Measurements from ENCODE around the gene PHRF1. TPM values are rescaled to one million over a fixed set of nuclear protein-coding genes. Genes with fewer than 3 reads are reported as not detected.

Gene PHRF1
- total RNA-seq, 2 experiments from 2014 or later = 46.8 to 48.6 TPM

DNA sequence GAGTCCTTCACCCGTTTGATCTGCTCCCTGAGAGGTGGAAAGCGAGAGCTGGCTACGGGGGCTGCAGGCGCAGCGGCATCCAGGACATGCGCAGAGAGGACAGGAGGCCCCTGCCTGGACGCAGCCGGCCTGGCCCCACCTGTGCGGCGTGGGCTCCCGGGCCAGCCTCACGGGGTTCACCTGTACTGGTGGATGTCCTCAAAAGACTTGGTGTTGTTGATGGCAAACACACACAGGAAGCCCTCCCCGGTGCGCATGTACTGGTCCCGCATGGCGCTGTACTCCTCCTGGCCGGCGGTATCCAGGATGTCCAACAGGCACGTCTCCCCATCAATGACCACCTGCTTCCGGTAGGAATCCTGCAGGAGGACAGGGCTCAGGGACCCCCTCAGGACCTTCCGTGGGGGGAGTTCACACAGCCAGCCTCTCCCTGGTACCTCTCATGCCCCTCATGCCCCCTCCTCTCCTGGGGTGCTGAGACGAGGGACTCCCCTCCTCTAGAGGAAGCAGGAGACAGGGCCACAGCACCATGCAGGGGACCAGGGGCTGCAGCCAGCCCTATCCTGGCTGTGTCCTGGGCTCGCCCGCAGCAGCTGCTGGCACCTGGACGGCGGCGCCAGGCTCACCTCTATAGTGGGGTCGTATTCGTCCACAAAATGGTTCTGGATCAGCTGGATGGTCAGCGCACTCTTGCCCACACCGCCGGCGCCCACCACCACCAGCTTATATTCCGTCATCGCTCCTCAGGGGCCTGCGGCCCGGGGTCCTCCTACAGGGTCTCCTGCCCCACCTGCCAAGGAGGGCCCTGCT is 42.5 kb upstream of the PHRF1 start:
- Mint-ChIP-seq H3K27ac (no peak overlapping the region), H3K9me3 (no peaks in the 10 kb centered on the region)
- POLR2A ChIA-PET = no interaction called here

DNA sequence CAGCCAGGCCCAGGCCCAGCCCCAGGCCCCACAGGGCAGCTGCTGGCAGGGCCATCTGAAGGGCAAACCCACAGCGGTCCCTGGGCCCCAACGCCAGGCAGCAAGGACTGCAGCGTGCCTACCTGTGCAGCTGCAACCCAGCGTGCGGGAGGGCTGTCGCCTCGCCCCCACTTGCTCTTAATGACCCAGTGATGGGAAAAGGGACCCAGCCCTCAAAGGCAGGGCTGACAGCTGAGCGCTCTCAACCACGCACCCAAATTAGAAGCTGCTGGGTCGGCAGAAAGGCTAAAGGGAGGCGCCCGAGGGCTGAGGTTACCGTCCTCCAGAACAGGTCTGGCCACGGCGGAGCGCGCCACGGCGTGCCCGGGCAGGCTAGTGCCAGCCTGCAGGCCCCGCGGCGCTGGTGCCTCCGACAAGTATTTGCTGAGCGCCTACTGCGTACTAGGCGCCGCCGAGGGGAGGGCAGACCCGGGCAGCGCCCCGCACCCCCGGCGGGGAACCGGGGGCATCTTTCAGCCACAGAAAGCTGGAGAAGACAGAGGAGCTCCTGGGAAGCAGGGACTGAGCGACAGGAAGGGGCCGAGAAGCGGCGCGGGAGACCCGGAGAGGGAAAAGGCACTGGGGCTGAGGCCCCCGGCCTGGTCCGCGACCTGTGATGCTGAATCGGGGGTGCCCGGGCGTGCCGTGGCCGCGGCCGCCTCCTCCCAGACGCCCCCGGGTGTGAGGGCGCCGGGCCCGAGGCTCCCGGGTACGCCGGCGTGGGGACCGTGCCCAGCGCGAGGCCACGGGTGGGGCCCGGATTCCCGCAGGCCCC is 41.7 kb upstream of the PHRF1 start:
- POLR2A ChIA-PET = no interaction called here
- Mint-ChIP-seq H3K36me3 (ENCODE audit: low read depth) (peaks cover 10% of the 10 kb centered on the region), H3K9me3 (no peaks in the 10 kb centered on the region), H3K4me3 (peak overlapping the region; percentile 77), H3K27ac (peak overlapping the region; percentile 71), H3K4me1 (peaks cover 21% of the 10 kb centered on the region), H3K27me3 (no peaks in the 10 kb centered on the region)
- CTCF ChIA-PET = interaction anchor here (0.6 to 5.2 kb wide), 4 partner anchors 16 to 212 kb away, joined by 3 to 36 read pairs (median 4); no protein-coding TSS in a partner anchor
- DNase-seq = no peak

More for the DNA sequence above, 42.5 kb upstream of the PHRF1 start:
- Mint-ChIP-seq H3K27me3 (no peaks in the 10 kb centered on the region), H3K36me3 (ENCODE audit: low read depth) (peaks cover 10% of the 10 kb centered on the region), H3K4me3 (peak overlapping the region; percentile 77), H3K4me1 (peaks cover 20% of the 10 kb centered on the region)
- no peak for DNase-seq
- CTCF ChIA-PET = interaction anchor here (0.6 to 5.2 kb wide), 3 partner anchors 15 to 211 kb away, joined by 3 to 36 read pairs (median 3); no protein-coding TSS in a partner anchor

DNA sequence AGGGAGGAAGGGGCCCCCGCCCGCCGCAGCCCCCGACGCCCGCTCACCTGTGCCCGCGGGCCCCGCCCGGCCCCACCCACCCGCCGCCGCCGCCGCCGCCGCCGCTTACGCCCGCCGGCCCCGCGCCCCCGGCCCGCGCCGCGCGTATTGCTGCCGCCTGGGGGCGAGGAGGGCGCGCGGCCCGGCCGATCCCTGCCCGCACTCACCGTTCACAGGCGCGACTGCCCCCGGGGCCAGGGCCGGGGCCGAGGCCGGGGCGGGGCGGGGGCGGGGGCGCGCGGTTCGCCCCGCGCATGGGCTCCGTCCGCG is 41.1 kb upstream of the PHRF1 start:
- Mint-ChIP-seq H3K9me3 (no peaks in the 10 kb centered on the region), H3K4me3 (no peak overlapping the region), H3K4me1 (peaks cover 21% of the 10 kb centered on the region), H3K27ac (no peak overlapping the region), H3K36me3 (ENCODE audit: low read depth) (peaks cover 9% of the 10 kb centered on the region), H3K27me3 (no peaks in the 10 kb centered on the region)
- ChIA-PET POLR2A (no interaction called here), CTCF (interaction anchor here (1.0 to 5.2 kb wide), 3 partner anchors 17 to 31 kb away, joined by 3 to 36 read pairs (median 4); no protein-coding TSS in a partner anchor)
- DNase-seq = no peak

DNA sequence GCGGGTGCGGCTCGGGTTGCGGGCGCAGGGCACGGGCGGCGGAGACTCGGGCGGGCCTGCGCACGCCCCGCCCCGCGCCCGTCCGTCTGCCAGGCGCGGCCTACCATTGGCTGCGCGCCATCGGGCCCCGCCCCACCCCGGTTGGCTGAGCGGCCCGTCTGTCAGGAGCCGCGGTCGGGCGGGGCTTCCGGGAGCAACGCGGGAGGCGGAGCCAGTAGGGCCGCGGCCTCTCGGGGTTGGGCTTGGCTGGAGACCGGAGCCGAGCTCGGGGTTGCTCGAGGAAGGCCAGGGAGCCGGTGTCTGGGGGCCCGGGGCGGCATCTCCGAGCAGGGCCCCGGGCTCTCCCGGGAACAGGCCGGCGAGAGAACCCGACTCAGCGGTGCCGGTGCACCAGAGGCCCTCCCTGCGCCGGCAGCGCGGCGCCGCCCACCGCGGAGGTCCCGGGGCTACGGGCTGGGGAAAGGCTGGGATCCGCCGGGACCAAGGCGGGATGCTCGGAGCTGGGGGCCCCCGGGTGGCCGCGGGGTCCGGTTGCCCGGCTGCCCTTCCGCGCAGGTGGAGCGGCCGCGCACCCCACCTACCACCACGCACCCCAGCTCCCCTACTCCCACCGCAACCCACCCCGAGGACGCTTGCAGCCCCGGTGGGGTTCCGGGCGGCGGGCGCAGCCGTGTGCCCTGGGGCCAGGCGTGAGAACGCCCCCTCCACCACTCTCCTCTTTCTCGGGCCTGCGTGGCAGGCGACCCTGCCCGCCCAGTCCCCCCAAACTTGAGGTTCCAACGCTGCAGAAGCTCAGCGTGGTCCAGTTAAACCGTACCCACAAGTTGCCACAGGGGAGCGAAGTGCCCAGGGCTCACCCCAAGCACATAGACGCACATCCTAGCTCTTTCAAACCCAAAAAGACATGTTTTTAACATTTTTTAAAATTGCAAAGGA is 40.5 kb upstream of the PHRF1 start, which contains the start of gene HRAS:
Gene HRAS (minus strand): TSS at position 58 of the 936 bp plus-strand sequence.
- peaks cover 21% of the 10 kb centered on the region for H3K4me1 Mint-ChIP-seq
- POLR2A ChIA-PET = interaction anchor here (0.6 kb wide), 1 partner anchor 13 kb away, joined by 4 read pairs; no protein-coding TSS in a partner anchor
- no peaks in the 10 kb centered on the region for H3K9me3 Mint-ChIP-seq
- DNase-seq = peak; percentile 95
- H3K36me3 Mint-ChIP-seq (ENCODE audit: low read depth) = peaks cover 8% of the 10 kb centered on the region
- H3K27me3 Mint-ChIP-seq = no peaks in the 10 kb centered on the region
- H3K27ac Mint-ChIP-seq = peak within 1 kb of the TSS; percentile 90
- H3K4me3 Mint-ChIP-seq = peak within 1 kb of the TSS; percentile 82
- CTCF ChIA-PET = interaction anchor here (0.9 to 5.2 kb wide), 9 partner anchors 9 to 30 kb away, joined by 3 to 36 read pairs (median 3); partner anchors contain the start of gene RNH1

DNA sequence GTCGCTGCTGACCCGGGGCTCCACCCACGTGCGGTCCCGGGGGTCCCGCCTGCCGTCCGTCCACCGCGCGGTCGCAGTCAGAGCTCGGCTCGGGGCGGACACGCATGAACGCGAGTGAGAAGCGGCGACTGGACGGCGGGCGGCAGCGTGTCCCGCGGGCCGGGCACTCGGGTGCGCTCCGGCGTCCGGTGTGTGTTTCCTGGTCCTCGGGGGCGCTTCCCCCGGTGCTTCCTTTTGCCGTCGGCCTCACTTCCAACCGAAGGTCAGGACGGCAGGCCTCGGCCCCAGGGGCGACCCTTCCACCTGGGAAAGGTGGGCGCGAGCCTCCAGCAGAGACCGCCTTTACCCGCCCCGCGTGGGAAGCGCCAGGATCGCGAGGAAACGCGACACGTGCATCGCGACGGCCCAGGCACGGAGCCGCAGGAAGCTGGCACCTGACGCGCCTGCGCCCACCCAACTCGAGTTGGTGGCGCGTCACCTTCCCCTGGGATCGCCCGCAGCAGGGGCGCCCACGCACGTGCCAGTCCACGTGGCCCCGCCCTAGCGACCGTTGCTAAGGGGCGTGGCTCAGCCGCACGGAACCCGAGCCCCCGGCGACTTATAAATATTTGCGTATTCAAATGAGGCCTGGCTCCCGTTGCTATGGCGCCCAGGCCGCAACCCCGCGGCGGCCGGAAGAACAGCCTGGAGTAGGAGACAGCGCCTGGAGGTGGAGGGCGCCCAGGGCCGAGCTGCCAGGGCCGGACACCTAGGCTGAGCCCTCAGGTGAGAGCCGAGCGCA is 39.2 kb upstream of the PHRF1 start, which contains the start of gene LRRC56:
Gene LRRC56 (plus strand): TSS at position 687 of the 781 bp plus-strand sequence. CDS start 3,158 bp downstream, outside the sequence.
- peak within 1 kb of the TSS; percentile 82 for H3K4me3 Mint-ChIP-seq
- CTCF ChIA-PET = interaction anchor here (1.0 to 1.5 kb wide), 5 partner anchors 8 to 24 kb away, joined by 3 to 5 read pairs (median 3); no protein-coding TSS in a partner anchor
- H3K4me1 Mint-ChIP-seq = peaks cover 21% of the 10 kb centered on the region
- POLR2A ChIA-PET = no interaction called here
- DNase-seq = peak; percentile 85
- H3K36me3 Mint-ChIP-seq (ENCODE audit: low read depth) = peaks cover 4% of the 10 kb centered on the region
- H3K9me3 Mint-ChIP-seq = no peaks in the 10 kb centered on the region
- no peaks in the 10 kb centered on the region for H3K27me3 Mint-ChIP-seq
- H3K27ac Mint-ChIP-seq = peak within 1 kb of the TSS; percentile 90

DNA sequence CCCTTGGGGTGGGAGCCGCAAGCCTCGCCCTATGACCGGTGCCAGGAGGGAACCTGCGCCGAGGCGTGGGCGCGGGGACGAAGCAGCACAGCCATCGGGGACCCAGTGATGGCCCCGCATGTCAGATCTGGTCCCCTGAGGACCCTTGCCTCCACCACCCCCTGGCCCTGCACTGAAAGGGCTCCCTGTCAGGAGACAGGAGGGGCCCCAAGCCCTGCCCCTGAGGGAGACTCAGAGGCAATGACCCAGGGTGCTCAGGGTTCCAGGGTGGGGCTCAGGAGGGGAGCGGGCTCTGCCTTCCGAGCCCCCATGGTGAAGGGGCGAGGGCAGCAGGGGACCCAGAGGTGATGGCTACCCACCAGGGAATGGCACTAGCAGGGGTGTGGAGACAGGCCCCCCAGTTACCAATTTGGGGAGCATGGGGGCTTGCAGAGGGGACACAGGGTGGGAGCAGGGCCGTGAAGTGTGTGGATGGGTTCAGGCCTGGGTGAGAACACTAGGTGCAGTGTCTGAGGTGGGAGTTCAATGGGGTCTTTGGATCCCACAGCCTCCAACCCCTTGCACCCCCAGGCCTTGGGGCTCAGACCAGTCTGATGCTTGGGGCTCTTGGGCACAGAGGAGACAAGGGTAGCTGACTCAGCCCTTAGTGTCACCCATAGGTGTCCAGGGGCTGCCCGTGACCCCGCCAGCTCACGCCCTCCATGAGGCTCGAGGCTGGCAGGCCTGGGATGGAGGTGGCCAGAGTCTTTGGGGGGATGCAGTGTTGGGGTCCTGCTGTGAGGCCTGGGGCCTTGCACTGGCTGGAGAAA is 38.4 kb upstream of the PHRF1 start:
- ChIA-PET CTCF (interaction anchor here (1.1 to 1.3 kb wide), 3 partner anchors 11 to 19 kb away, joined by 4 to 5 read pairs (median 4); no protein-coding TSS in a partner anchor), POLR2A (no interaction called here)
- H3K4me1 Mint-ChIP-seq = peaks cover 21% of the 10 kb centered on the region

DNA sequence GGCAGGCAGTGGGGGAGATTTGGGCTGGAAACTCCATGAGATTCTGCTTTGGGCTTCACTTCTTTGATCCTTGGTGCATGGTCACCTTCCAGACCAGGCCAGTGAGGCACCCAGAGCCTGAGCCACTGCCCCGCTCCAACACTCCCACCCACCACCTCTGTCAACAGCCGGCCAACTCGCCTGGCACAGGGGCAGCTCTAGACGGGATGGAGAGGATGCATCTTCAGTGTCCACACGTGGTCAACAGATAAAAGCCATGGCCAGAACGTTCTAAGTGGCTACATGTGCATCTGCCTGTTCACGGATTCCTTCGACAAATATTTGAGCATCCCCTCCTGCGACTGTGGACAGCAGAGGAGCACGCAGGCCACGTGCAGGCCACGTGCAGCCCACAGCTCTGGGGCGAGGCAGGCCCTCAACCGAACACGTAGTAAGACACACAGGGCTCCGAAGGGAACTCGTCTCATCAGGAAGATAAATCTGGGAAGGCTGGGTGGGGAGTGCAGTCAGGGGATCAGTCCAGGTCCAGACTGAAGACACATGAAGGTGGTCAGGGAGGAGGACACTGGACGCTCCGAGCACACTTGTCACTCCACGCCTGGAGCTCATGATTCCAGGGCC is 37.7 kb upstream of the PHRF1 start:
- Mint-ChIP-seq H3K9me3 (no peaks in the 10 kb centered on the region), H3K4me3 (no peak overlapping the region), H3K36me3 (ENCODE audit: low read depth) (no peaks in the 10 kb centered on the region), H3K27ac (no peak overlapping the region), H3K4me1 (peaks cover 21% of the 10 kb centered on the region), H3K27me3 (no peaks in the 10 kb centered on the region)
- POLR2A ChIA-PET = no interaction called here
- no peak for DNase-seq
- CTCF ChIA-PET = interaction anchor here (1.1 to 1.3 kb wide), 3 partner anchors 10 to 19 kb away, joined by 4 to 5 read pairs (median 4); no protein-coding TSS in a partner anchor

More for the DNA sequence above, 38.4 kb upstream of the PHRF1 start:
- peak overlapping the region; percentile 54 for H3K27ac Mint-ChIP-seq
- H3K27me3 Mint-ChIP-seq = no peaks in the 10 kb centered on the region
- no peaks in the 10 kb centered on the region for H3K9me3 Mint-ChIP-seq
- H3K4me3 Mint-ChIP-seq = peak overlapping the region; percentile 49
- H3K36me3 Mint-ChIP-seq (ENCODE audit: low read depth) = no peaks in the 10 kb centered on the region
- no peak for DNase-seq

DNA sequence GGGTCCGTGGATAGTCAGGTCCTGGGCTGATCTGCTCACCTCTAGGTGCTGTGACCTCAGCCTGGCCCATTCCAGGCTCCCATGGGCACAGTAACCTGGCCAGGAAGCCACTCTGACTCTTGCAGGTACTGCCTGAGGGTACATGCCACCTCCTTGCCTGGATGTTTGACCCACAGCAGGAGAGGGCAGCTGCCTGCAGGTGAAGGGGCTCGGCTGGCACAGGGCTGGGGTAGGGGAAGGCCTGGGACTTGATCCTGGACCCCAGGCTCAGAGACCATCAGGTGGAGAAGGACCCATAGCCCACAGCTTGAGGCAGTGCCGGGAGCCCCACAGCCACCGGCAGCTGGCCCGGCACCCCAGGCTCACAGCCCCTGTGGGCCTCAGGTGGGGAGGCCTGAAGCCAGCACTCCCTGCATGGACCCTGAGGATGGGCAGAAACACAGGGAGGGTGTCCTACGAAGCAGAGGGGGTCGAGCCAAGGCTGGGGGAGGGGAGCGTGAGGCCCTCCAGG is 36.2 kb upstream of the PHRF1 start:
- Mint-ChIP-seq H3K36me3 (ENCODE audit: low read depth) (no peaks in the 10 kb centered on the region), H3K4me1 (peaks cover 17% of the 10 kb centered on the region), H3K27ac (no peak overlapping the region), H3K4me3 (no peak overlapping the region), H3K9me3 (no peaks in the 10 kb centered on the region), H3K27me3 (no peaks in the 10 kb centered on the region)
- CTCF ChIA-PET = interaction anchor here (0.6 to 4.0 kb wide), 3 partner anchors 12 to 92 kb away, joined by 3 to 19 read pairs (median 3); no protein-coding TSS in a partner anchor
- DNase-seq = no peak
- POLR2A ChIA-PET = no interaction called here

DNA sequence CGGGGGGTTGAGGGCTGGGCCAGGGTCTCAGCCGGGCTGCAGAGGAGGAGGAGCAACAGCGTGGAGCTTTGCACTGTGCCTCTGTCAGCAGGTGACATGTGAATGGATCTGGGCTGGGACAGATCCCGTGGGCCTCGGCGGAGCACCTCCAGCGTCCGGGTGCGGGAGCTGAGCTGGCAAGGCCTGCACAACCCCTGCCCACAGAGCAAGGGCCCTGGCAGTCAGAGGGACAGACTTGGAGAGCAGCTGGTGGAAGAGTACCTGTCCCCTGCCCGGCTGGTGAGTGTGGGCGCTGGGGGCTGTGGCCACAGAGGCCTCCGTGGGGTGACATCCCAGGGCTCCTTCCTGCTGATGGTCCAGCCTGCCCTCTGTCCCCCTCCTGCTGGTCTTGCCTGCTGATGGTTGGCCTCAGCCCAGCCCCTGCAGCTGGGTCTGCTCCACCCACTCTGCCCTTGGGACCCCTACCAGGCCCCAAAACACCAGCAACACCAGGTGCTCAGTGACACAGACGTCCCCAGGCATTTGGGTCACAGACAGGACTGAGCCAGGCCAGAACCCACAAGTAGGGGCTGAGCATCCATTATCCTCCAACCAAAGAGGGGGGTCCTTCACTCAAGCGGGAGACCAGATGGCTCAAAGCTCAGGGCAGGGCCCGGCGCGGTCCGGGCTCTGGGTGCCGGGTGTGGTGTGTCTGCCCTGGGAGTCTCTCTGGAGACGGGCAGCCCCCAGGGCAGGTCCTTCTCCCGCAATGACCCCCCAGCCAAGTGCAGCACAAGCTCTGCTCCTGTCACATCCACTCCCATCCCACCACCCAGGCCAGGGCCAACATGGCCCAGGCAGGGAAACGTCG is 35.5 kb upstream of the PHRF1 start:
- Mint-ChIP-seq H3K4me1 (peaks cover 17% of the 10 kb centered on the region), H3K27ac (no peak overlapping the region), H3K4me3 (no peak overlapping the region), H3K27me3 (no peaks in the 10 kb centered on the region), H3K36me3 (ENCODE audit: low read depth) (no peaks in the 10 kb centered on the region), H3K9me3 (no peaks in the 10 kb centered on the region)
- ChIA-PET POLR2A (no interaction called here), CTCF (interaction anchor here (0.6 to 4.0 kb wide), 3 partner anchors 15 to 93 kb away, joined by 3 to 19 read pairs (median 3); no protein-coding TSS in a partner anchor)
- DNase-seq = no peak
